Measurements from ENCODE around the gene FHAD1. TPM values are rescaled to one million over a fixed set of nuclear protein-coding genes. Genes with fewer than 3 reads are reported as not detected.

The FHAD1 gene
- total and polyA plus RNA-seq, 10 of the 15 experiments (the other 5 are each of a cell fraction or from before 2014, with no cell fraction given): 0.09 to 1.0 (median 0.32) TPM; not detected in 2

DNA sequence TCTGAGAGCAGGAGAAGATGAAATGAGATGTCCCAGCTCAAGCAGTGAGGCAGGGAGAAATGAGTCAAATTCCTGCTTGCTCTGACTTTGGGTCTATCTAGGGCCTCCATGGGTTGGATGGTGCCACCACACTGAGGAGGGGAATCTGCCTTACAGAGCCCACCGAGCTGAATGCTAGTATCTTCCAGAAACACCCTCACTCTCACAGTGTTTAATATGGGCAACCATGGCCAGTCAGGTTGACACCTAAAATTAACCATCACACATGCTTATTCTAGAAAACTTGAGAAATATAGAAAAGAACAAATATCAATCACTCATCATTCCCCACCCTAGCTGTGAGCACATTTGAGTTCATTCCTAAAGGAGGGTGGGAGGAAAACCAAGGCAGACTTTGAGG lies 29.4 kb upstream of the FHAD1 start:
- Histone ChIP-seq H3K36me3 (ENCODE audit: control insufficient read depth in 2 of 2, insufficient read depth in 2 of 2, low read length in 1 of 2) (peaks cover 0 to 2% of the 10 kb centered on the region in 2 experiments; a peak in 3 of 4 replicates), H3K4me1 (ENCODE audit: control insufficient read depth, insufficient read depth, low read length) (no peaks in the 10 kb centered on the region), H4K20me1 (ENCODE audit: control insufficient read depth, insufficient read depth) (no peaks in the 10 kb centered on the region), H3K4me2 (ENCODE audit: control insufficient read depth, insufficient read depth) (no peak overlapping the region), H3K4me3 (no peak overlapping the region), H3K79me2 (ENCODE audit: control insufficient read depth, insufficient read depth, low read length) (no peaks in the 10 kb centered on the region), H3K9ac (ENCODE audit: control insufficient read depth, insufficient read depth, low read length) (no peak overlapping the region), H3K27me3 (replicated peaks in 1 of 2; ENCODE audit: control insufficient read depth in 2 of 2, insufficient read depth in 2 of 2, low read length in 1 of 2) (no peaks in the 10 kb centered on the region), H3K9me3 (replicated peaks; ENCODE audit: control insufficient read depth, insufficient read depth, low read length) (no peaks in the 10 kb centered on the region; the same call in 2 of the 3 replicates), H3K27ac (ENCODE audit: control insufficient read depth, insufficient read depth) (no peak overlapping the region), H2AFZ (ENCODE audit: control insufficient read depth, low read depth, low read length) (no peak overlapping the region)
- SMC1A ChIA-PET (ENCODE audit: uncharacterized antibody, unreplicated experiment): interaction anchor here (0.7 to 2.3 kb wide), 5 partner anchors 9 to 54 kb away, joined by 3 to 7 read pairs (median 3); no protein-coding TSS in a partner anchor
- in situ Hi-C loops (cut with MboI): no loop called here
- RAD21 ChIA-PET (ENCODE audit: unreplicated experiment): interaction anchor here (0.6 kb wide), 1 partner anchor 22 kb away, joined by 3 read pairs; no protein-coding TSS in a partner anchor
- WGBS (ENCODE audit: insufficient coverage, insufficient replicate concordance, low lambda C conversion rate, missing lambda C conversion rate): 0% methylated on average over 1 of the region's 1 CpG
- POLR2A ChIA-PET: no interaction called here
- intact Hi-C loops (cut with micrococcal nuclease; ENCODE audit: unreplicated experiment): no loop called here
- no TSS peak for BruUV-seq (replicated peaks)
- FAIRE-seq: no peak
- ATAC-seq: no peak
- DNase-seq (ENCODE audit: low read depth, low spot score): no peak
- CTCF ChIA-PET: interaction anchor here (1.2 to 2.3 kb wide), 3 partner anchors 14 to 54 kb away, joined by 3 to 6 read pairs (median 4); no protein-coding TSS in a partner anchor
- TF ChIP-seq ASH2L (IDR thresholded peaks at IDR 0.05; ENCODE audit: borderline replicate concordance, low read depth) (no peak), BCLAF1 (IDR thresholded peaks at IDR 0.05) (no peak), ZNF274 (IDR thresholded peaks at IDR 0.05; ENCODE audit: insufficient read depth, insufficient read length) (no peak), ETV6 (conservative IDR thresholded peaks at IDR 0.05 in 1 of 2, IDR thresholded peaks at IDR 0.05 in 1 of 2; ENCODE audit: borderline replicate concordance in 1 of 2, low read depth in 1 of 2) (no peak), ESRRA (IDR thresholded peaks at IDR 0.05; ENCODE audit: low read length) (no peak), ZNF687 (IDR thresholded peaks at IDR 0.05) (no peak), E2F8 (IDR thresholded peaks at IDR 0.05; ENCODE audit: low read depth, partially characterized antibody) (no peak), RUNX3 (IDR thresholded peaks at IDR 0.05; ENCODE audit: low read length) (no peak)
- TF ChIP-seq, protein P1, sequence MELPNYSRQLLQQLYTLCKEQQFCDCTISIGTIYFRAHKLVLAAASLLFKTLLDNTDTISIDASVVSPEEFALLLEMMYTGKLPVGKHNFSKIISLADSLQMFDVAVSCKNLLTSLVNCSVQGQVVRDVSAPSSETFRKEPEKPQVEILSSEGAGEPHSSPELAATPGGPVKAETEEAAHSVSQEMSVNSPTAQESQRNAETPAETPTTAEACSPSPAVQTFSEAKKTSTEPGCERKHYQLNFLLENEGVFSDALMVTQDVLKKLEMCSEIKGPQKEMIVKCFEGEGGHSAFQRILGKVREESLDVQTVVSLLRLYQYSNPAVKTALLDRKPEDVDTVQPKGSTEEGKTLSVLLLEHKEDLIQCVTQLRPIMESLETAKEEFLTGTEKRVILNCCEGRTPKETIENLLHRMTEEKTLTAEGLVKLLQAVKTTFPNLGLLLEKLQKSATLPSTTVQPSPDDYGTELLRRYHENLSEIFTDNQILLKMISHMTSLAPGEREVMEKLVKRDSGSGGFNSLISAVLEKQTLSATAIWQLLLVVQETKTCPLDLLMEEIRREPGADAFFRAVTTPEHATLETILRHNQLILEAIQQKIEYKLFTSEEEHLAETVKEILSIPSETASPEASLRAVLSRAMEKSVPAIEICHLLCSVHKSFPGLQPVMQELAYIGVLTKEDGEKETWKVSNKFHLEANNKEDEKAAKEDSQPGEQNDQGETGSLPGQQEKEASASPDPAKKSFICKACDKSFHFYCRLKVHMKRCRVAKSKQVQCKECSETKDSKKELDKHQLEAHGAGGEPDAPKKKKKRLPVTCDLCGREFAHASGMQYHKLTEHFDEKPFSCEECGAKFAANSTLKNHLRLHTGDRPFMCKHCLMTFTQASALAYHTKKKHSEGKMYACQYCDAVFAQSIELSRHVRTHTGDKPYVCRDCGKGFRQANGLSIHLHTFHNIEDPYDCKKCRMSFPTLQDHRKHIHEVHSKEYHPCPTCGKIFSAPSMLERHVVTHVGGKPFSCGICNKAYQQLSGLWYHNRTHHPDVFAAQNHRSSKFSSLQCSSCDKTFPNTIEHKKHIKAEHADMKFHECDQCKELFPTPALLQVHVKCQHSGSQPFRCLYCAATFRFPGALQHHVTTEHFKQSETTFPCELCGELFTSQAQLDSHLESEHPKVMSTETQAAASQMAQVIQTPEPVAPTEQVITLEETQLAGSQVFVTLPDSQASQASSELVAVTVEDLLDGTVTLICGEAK (IDR thresholded peaks at IDR 0.05; ENCODE audit: borderline replicate concordance): no peak
